ENCODE data around the gene RPP30.

Gene RPP30

GRCh38 chr10:90947030-90947960 lies 75.5 kb downstream of the RPP30 start:
- no peak for FAIRE-seq

Measured in A204.1 (cell line).